OCI-LY1 (cell line): Measurements from ENCODE around the gene GIPC3.

Source experiments
- CTCF ChIP-seq: fragments of 200-600 bp; sonication (generic), shearing (Covaris generic); IDR thresholded peaks from 2 replicates; pipeline ENCODE4 v1.5.1; 2017; ENCODE audit warnings: mild to moderate bottlenecking, antibody characterized with exemption, low read length, moderate library complexity, mixed read lengths
- EZH2 ChIP-seq: fragments of 200-600 bp; sonication (generic), shearing (Covaris generic); IDR thresholded peaks from 2 replicates; pipeline ENCODE4 v1.8.0; 2017; ENCODE audit warnings: borderline replicate concordance, mixed run types, mild to moderate bottlenecking, antibody characterized with exemption, low read length, moderate library complexity, mixed read lengths

- TF ChIP-seq CTCF, result no peak
- no peak for TF ChIP-seq EZH2
Observed at GRCh38 chr19:3642296-3642695, 57.0 kb downstream of the GIPC3 start.
